Sigmoid colon (tissue), 4 donors: Measurements from ENCODE around the gene BLID.

ENCODE experiments used
- CTCF ChIP-seq, 4 experiments: fragments of 450-650 bp in 3 of 4; fragments of 200-600 bp in 1 of 4; IDR thresholded peaks; one replicate each; pipeline ENCODE4 v1.5.1; 2016 to 2019; ENCODE audit warnings: antibody characterized with exemption in 4 of 4, mild to moderate bottlenecking in 3 of 4, moderate library complexity in 2 of 4
- EP300 ChIP-seq, 4 donors: sonication (generic); formaldehyde crosslinking; IDR thresholded peaks; one replicate each; pipeline ENCODE4 v1.6.1; 2017; ENCODE audit warnings: antibody characterized with exemption in 4 of 4

GRCh38 chr11:122139595-122139866, 23.5 kb upstream of the BLID start:
- TF ChIP-seq CTCF (IDR thresholded peaks at IDR 0.05) (no peak), EP300 (IDR thresholded peaks at IDR 0.05) (no peak)
